Amniotic stem cell (primary cell): ENCODE results near the gene POC1A.

Experiments
- DNase-seq: peaks from one replicate; lab custom pipeline; 2025; lab: John Stamatoyannopoulos, UW

Gene POC1A

DNA sequence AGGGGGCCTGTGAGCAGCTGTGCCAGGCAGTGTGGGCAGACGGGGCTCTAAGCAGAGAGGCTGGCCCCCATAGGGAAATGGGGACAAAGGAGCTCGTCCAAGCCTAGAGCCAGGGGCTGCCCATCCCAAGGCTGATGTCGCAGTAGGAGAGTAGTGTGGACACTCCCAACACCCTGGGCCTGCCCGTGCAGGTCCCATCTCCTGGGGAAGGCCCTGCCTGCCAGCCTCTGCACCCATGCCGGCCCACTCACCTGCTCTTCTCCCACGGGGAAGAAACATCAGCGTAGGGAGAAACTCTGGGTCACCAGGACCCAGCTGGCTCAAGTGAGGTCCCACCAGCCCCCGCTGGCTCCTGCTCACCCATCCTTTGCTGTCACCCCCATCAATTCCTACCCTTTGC lies 87.2 kb downstream of the POC1A start:
- DNase-seq = no peak

DNA sequence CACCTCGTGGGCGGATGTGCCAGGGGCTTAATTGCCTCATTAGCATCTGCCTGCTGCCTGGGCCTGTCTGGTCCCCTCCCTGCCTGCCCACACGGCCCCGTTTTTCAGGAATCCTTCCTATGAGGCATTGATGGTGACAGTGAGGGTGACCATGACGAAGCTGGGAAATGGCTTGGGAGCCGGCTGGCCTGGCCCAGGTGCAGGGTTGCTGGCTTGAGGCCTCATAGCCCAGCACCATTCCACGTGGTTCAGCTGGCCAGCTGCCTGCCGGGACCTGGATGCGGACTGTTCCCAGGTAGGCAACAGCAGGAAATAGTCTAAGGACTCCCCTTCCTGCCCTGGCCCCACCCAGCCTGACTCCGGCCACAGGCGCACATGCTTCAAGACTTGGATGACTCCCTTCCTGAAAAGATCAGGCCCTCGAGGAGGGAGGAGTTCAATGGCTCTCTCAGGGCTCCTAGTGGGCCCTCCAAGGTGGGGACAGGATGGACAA lies 88.9 kb downstream of the POC1A start:
- DNase-seq = no peak

DNA sequence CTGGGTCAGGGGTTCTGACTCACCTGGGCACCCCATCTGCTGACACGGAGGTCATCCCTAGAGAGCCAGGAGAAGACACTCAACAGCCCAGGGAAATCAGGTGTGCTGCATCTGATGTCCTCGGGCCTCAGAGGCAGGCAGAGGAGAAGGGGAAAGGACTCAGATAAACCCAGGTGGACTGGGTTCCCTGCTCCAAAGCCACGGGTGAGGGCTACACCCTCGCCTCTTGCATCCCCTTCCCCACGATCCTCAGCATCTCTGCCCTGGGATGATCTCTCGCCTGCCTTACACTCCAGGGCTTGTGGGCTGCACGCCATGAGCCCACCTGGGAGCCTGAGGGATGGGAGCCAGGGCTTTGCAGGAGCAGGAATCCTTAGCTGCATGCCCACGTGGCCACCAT lies 89.7 kb downstream of the POC1A start:
- no peak for DNase-seq

DNA sequence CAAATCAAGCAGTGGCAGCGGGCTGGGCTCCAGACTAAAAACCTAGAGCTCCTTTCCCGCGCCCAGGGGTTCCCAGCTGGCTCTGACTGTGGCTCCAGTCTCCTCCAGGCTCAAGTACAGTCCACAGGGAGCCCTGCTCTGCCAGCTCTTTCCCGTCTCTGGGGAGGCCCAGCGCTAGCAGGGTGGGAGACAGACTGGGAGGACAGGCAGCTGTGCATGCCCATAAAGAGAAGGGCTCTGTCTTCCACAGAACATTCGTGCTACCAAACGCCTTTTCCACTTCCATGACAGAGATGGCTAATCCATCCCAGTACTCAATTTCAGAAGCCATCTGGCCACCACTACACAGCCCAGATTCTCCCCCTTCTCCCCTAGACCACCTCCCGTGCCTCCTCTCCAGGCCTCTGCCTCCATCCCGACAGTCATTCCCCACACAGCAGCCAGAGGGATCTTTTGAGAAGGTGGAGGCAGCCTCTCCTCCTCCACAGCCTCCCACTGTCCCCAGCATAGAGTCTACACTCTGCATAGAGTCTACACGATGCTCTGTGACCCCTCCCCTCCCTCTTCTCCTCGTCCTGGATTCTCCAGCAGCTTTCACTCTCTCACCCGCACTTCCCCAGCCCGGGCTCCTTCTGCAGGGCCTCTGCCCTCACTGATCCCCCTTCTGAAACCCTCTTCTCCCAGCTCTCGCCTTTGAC lies 91.0 kb downstream of the POC1A start:
- DNase-seq = no peak

DNA sequence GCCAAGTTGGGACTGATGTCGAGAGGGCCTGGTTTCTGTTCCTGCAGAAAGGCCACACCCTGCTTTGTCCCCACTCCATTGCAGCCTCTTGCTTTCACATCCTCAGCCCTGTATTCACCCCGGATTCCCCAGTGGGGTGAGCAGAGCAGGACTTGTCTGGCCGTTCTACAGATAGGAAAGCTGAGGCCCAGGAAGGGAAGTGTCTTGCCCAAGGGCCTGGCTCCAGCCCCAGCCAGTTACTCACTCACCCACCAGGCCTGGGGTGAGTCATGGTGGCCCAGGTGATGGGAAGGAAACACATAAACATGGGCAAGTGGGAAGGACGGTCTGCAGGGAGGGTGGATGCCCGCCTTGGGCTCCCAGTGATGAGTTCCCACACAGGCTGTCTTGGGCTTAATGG lies 91.7 kb downstream of the POC1A start:
- peak; percentile 41 for DNase-seq

DNA sequence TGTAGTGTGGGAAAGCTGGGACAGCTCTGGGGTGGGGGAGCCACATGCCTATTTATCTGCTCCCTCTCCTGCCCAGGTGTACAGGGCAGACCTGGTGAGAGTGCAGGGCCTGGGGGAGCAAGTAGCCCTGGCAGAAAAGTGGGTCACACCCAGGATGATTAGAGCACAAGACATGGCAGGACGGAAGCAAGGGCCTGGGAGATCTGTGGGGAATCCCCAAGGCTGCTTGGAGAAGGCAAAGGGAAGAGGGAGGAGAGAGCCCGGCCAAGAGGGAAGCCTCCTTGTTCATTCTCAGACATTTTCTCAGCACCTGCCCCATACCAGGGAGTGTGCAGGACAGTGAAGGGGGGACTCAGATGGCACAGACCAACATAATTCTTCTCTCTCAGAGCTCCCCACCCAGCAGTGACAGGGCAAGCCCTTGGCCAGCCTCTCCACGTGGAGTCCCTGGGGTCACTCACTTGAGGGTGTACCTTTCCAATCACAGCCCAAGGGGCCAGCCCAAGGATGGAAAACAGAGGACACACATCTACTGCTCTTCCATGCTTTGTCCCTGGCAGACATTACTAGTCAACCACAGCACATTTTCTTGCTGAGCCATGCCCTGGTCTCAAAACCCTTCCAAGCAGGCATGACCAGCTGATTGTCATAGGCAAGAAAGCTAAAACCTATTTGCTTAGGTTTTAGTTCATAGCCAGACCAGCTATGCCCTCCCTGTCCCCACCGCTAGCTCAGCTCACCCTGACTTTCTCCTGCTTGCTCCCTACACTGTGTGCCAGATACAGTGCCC lies 92.9 kb downstream of the POC1A start:
- no peak for DNase-seq

DNA sequence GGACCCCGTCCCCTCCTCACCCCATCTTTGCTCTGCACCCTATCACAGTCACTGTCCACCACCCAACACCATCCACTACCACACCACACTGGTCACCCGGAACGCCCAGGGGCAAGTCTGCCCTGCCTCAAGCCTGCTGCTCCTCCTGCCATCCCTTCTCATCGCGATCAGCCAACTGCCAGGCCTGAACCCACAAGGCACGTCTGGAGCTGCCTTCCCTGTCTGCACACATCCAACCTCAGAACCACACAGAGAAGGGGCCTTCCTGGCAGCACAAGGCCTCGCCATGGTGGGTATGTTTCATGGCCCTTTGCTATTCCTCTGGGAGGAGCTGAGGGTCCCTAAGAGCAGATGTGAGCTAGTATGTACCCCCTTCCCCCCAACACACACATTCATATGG lies 94.4 kb downstream of the POC1A start:
- no peak for DNase-seq

DNA sequence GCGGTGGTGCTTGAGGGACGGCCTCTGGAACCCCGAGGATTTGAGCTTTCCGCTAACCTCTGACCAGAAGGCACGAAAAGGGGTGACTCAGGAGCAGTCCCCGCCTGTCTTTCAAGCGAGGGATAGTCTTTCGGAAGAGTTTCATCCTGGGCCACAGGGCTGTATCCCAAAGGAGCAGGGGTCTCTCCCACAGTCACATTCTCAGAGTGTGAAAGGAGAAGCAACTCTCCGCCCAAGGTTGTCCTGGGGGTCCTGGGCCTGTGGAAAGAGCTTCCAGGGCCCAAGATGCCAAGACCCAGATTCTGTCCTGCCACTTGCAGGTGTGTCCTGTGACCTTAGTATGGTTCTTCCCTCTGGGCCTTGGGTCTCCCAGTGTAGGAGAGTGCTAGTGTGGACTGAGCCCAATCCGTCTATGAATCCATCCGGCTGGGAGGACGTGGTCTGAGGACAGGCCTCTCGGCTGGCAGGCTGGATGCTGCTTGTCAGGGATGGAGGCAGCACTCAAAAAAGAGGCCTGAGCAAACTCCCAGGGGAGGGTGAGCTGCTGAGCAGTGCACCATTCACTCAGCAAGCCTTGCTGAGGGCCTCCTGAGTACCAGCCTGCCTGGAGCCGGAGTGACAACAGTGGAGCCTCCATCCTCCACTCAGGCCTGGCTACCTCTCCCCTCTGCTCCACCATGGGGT lies 96.3 kb downstream of the POC1A start:
- no peak for DNase-seq

DNA sequence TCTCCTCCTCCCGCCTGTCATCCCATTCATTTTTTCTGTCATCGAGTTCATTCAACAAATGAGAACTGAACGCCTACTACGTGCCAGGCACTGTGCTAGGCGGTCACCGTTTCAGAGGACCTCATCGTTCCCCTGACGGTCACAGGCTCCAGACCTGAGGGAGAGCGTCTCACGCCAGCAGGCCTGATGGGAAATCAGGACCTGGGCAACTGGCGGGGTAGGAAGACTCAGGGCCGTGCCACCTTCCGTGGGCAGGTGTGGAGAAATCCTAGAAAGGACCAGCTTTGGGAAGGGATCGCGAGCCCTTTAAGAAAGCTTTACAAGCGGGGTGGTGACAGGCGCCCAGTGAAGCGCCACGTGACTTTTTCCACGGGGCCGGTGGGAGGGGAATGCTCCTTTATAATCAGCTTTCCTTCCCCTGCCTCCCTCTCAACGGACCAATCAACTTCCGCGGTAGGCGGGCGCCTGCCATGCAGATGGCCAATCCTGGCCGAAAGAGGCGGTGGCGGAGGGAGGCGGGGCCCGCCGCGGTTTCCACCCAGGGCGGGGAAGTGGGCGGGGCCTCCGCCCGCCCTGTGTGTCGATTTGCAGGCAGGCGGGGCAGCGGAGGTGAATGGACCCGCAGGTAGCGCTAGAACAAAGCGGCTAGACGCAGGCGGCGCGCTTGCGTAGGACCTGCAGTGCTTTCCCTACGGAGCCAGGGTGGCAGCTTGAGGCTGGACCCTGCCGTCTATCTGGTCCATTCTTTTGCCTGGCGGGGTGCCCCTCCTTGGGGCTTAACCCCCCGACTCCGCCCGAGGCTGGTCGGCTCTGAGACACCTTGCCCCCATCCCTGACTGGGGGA lies 97.0 kb downstream of the POC1A start:
- peak; percentile 94 for DNase-seq

DNA sequence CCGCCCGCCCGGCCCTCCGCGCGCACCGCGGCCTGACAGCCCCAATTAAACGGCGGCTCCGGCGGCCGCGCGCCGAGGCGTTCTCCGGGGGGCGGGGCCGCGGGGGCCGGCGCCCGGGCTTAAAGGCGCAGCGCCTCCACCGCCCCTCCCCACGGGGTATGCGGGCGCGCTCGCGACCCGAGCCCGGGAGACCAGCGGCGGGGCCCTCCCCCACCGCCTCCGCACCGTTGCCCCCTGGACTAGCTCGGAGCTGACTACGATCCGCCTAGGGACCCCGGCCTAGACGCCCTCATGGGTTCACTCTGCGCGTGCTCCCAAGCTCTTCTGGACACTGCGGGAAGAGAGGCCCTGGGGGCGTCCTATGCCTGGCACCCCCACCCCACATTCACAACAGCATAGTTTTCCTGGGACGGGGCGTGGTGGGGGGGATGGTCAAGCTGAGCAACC lies 97.7 kb downstream of the POC1A start, which contains the start of gene DUSP7:
TSS of gene DUSP7 (minus strand) at position 51 of the 447 bp plus-strand sequence. CDS start 205 bp downstream, outside the sequence.
- DNase-seq = no peak

DNA sequence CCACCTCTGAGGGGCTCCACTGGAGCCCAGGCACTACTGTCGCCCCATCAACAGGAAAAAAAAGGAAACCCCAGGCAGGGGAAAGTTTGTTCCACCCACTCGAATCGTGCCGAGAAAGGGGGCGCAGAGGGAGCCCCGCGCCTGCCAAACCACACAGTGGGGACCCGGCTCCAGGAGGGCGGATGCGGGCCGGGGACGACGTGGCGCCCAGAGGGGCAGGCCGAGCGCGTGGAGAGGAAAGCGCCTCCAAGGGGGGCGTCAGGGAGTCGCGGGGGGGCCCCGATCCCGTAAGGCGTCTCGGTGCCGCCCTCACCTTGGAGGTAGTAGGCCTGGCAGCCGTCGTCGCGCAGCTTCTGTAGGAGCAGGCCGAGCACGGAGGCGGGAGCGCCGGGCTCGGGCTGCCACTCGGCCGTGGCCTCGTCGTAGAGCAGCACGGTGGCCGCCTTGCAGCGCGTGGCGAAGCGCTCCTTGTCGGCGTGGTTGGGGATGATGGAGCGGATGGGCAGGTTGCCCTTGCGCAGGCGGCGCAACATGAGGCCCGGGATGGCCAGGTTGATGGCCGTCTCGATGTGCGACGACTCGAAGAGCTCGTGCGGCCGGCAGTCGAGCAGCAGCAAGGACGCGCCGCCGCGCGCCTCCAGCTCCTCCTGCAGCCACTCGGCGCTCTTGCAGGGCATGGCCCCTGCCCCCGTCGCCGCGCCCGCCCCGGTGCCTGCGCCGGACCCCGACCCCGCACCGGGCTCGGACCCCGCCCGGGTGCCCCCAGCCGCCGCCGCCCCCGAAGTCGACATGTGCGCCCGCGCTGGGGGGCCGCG lies 98.5 kb downstream of the POC1A start:
- no peak for DNase-seq

DNA sequence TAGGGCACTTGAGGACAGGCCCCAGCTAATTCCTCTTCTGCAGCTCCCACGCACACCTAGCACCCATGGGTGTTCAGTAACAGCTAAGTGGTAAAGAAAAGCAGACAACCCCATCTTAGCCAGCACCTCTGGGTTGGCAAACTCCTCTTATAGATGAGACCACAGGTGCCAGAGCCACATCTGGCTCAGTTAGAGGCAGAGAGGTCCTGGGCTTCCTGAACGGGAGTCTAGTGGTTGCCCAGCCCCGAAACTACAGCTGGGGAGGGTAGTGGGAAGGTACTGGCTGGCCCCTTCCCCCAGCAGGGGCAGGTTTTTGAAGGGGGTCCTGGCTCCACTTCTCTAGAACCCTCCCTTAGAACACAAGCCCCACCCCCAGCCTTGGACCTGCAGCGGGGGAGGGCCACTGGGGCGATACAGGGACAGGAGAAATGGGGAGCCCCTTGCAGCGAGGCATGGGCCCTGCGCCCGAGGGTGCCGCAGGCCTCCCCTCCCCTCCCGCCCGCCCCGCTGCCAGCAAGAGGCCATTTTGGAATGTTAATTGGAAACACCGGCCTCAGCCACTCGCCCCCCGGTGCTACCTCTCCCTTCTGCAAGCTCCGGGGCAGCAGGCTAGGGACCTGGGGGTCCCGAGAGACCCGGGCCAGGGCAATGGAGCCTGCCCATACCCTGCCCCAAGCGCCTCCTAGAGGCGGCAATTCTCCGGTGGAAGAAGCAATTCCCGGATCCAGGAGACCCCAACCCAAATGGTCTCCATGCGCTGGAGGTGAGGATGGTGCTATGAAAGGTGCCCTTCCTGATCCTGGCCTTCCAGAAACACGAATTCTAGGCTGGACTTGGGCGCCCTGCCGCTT lies 99.3 kb downstream of the POC1A start:
- DNase-seq = no peak

DNA sequence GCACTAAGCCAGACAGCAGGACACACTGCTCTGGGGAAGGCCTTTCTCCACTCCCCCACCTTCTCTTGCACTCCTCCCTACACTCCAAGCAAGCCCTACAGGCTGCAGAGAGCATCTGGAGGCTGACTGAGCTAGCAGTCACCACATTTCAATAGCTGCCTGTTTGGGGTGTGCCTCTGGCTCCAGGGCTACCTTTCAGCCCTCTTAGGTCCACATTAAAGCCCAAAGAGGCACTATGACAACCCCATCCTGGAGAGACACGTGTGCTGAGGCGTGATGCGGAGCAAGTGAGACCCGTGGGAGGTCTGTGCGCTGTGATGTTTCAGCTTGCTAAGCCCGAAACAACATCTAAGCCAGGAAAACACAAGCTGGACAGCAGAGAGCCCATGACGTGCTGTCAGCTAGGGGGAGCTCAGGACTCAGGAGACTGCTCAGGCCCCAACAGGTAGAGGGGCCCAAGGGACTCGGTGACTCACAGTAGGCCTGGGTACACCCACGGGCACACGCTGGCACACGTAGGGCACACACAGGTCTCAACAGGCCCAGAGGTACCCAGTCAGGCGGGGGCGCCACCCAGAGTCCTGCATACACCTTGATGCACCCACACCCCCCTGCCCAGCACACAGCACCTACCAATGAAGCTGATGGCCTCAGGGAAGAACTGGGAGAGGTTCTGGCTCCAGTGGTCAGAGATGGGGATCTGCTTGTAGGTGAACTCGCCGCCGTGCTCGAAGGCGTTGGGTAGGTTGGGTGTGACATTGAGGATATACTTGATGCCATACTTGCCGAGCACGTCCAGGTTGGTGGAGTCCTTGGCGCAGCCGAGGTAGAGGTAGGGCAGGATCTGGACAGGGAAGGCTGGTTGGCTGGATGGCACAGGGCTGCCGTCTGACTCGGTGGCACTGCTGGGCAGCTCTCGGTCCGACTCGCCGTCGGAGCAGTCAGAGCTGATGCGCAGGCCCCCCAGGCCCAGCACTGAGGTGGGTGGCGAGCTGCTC lies 100.6 kb downstream of the POC1A start:
- DNase-seq = no peak

DNA sequence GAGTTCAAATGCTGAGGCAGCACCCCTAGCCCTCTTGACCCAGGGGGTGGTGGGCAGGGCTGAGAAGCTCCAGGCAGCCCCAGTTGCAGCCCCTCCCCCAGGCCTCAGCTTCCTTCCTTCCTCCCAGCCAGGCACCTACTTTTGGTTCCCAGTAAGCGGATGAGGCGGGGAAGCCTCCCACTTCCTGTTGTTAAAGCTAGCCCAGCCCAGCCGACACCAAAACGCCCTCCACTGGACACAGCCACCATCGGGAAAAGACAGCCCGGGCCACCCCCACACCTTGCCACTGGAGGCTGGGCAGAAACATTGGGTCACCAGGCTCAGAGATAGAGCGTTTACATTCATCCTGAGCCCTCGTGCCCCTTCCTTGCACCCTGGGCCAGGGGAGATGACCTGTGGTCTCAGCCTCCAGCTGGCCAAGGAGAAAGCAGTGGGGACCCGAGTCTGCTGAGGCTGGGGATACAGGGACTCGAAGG lies 101.4 kb downstream of the POC1A start:
- peak; percentile 68 for DNase-seq

DNA sequence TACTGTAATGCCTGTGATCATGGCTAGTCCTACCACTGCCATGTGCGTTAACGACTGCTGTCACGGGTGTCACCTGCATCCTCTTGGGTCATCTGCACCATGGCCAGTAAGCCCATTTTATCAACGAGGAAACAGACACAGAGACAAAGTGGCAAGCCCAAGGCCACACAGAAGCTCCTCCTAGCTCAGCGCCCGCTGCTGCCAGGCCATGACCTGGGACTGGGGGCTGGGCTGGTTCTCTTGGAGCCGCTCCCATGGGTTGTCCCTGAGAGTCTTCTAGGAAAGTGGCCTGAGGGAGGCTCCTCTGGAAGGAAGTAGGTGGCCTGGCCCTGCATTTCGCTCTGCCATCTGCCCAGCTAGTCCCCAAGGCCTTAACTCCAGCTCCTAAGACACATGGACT lies 102.8 kb downstream of the POC1A start:
- DNase-seq = no peak

DNA sequence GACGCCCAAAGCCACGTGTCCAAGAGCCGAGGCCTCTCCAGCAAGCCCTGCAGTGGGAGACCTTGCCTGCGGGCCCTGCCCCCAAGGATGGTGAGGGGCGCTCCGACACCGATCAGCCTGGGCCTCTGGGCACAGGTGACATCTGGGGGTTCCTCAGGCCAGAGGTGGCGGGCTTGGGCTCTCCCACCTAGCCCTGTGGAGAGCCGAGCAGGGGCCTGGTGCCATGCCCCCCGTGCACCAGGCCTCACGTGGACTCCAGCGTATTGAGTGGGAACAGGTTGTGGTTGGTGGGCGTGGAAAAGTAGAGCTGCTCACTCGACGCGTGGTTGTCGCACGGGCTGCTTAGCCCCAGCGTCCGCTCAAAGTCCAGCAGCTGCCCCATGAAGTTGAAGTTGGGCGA lies 103.7 kb downstream of the POC1A start:
- no peak for DNase-seq

DNA sequence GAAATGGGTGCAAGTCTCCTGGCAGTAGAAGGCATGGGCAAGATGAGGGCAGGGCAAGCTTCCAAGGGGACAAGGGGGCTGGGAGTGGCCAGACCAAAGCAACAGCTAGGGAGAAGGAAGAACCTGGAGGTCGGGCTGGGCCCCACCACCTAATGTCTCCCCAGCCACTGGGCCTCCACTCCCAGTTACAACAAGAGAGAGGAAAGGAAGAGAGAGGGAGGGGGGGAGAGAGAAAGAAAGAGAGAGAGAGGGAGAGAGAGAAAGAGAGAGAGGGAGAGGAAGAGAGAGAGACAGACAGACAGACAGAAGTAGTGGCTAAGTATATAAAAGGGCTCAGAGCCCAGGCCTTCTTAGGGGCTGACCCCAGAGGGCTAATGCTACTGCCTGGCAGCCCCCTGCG lies 104.7 kb downstream of the POC1A start:
- no peak for DNase-seq

DNA sequence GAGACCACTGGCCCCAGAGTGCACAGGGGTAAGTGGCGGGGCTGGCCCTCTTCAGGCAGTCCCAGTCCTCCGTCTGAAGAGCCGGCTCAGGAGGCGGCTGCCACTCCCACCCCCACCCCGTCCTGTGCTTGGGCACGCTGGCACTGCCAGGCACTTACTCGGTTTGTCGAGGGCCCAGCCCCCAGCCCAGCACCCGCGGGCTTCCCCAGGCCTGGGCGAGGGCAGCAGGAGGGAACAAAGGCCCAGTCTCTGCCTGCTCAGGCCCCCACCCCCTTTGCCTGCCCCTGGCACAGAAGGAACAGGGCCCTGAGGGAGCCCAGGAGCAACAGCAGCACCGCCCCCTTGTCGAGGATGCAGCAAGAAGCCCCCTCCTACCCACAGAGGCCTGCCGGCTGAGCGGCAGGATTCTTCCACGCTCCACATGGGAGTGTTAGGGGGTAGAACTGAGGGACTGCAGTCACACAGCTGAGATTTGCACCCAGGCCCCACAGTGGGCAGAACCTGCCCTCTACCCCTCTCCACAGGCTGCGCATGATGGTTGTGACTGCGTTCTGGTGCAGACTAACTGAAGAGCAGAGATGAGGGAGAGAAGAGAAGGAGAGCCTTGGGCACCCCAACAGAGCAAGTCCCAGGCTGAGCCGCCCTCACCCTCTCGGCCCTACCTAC lies 106.8 kb downstream of the POC1A start:
- no peak for DNase-seq
